Myocyte (in vitro differentiated cells): ENCODE measurements around the gene IGF2. TPM values are rescaled to one million over a fixed set of nuclear protein-coding genes. Genes with fewer than 3 reads are reported as not detected.
A peak's percentile ranks its signal among the peaks of the same experiment; 100 is the strongest.

Experiments
- DNase-seq: peaks from one replicate; pipeline ENCODE4 v3.0.0-alpha.2; 2012; ENCODE audit warnings: low read depth
- total RNA-seq: library from RNA; depleted of rRNA; stranded (reverse); fragments of >200 nt; gene quantifications from 2 replicates; pipeline ENCODE4 v1.2.3, GENCODE V29; 2014

Gene IGF2
- total RNA-seq, 1 donor from 2014 or later, result 330 TPM

- peak; percentile 90 for DNase-seq
Measured at GRCh38 chr11:2137202-2138067, 1.8 kb downstream of the IGF2 start.

GRCh38 chr11:2136952-2137201, 2.3 kb downstream of the IGF2 start:
- DNase-seq, result no peak

- no peak for DNase-seq
Measured at GRCh38 chr11:2136209-2136951, 2.8 kb downstream of the IGF2 start.

- DNase-seq, result peak; percentile 55
Measured at GRCh38 chr11:2135648-2136201, 3.5 kb downstream of the IGF2 start.

GRCh38 chr11:2135018-2135569, 4.1 kb downstream of the IGF2 start:
- DNase-seq, result no peak

GRCh38 chr11:2134022-2135010, 4.9 kb downstream of the IGF2 start:
- no peak for DNase-seq

- no peak for DNase-seq
Measured at GRCh38 chr11:2133241-2134021, 5.8 kb downstream of the IGF2 start.

- no peak for DNase-seq
Measured at GRCh38 chr11:2132874-2133240, 6.3 kb downstream of the IGF2 start.

GRCh38 chr11:2132246-2132645, 6.9 kb downstream of the IGF2 start:
- DNase-seq, result no peak

GRCh38 chr11:2131371-2132236, 7.6 kb downstream of the IGF2 start:
- DNase-seq, result no peak

GRCh38 chr11:2130881-2131352, 8.3 kb downstream of the IGF2 start:
- no peak for DNase-seq

- DNase-seq, result no peak
Measured at GRCh38 chr11:2129699-2130366, 9.4 kb downstream of the IGF2 start.

- DNase-seq, result no peak
Measured at GRCh38 chr11:2129308-2129698, 9.9 kb downstream of the IGF2 start.

GRCh38 chr11:2128511-2129307, 10.5 kb downstream of the IGF2 start:
- DNase-seq, result no peak

- DNase-seq, result no peak
Measured at GRCh38 chr11:2128130-2128510, 11.1 kb downstream of the IGF2 start.

GRCh38 chr11:2127482-2128129, 11.6 kb downstream of the IGF2 start:
- DNase-seq, result no peak

- DNase-seq, result no peak
Measured at GRCh38 chr11:2126520-2127085, 12.6 kb downstream of the IGF2 start.
